ENCODE measurements around the gene ZNF655.

DNA sequence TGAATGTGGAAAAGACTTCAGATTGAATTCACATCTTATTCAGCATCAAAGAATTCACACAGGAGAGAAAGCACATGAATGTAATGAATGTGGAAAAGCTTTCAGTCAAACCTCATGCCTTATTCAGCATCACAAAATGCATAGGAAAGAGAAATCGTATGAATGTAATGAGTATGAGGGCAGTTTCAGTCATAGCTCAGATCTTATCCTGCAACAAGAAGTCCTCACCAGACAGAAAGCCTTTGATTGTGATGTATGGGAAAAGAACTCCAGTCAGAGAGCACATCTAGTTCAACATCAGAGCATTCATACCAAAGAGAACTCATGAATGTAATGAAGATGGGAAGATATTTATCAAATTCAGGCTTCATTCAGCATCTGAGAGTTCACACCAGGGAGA lies 14.8 kb downstream of the ZNF655 start:
- TF ChIP-seq, protein P1, sequence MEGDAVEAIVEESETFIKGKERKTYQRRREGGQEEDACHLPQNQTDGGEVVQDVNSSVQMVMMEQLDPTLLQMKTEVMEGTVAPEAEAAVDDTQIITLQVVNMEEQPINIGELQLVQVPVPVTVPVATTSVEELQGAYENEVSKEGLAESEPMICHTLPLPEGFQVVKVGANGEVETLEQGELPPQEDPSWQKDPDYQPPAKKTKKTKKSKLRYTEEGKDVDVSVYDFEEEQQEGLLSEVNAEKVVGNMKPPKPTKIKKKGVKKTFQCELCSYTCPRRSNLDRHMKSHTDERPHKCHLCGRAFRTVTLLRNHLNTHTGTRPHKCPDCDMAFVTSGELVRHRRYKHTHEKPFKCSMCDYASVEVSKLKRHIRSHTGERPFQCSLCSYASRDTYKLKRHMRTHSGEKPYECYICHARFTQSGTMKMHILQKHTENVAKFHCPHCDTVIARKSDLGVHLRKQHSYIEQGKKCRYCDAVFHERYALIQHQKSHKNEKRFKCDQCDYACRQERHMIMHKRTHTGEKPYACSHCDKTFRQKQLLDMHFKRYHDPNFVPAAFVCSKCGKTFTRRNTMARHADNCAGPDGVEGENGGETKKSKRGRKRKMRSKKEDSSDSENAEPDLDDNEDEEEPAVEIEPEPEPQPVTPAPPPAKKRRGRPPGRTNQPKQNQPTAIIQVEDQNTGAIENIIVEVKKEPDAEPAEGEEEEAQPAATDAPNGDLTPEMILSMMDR (IDR thresholded peaks at IDR 0.05; ENCODE audit: insufficient read depth, low read depth, low read length), result no peak
- no peak for TF ChIP-seq EZH2 (IDR thresholded peaks at IDR 0.05; ENCODE audit: insufficient read depth, low read length)
